ENCODE data around the gene IVNS1ABP. TPM values are rescaled to one million over a fixed set of nuclear protein-coding genes. Genes with fewer than 3 reads are reported as not detected.

Gene IVNS1ABP
- total and polyA plus RNA-seq, 2 experiments from 2014 or later, result 73.5 to 162 TPM

- no peak for TF ChIP-seq REST (IDR thresholded peaks at IDR 0.05; ENCODE audit: unreplicated experiment)
- no peak for TF ChIP-seq CREB1 (CRISPR knock-in tag; IDR thresholded peaks at IDR 0.05; ENCODE audit: low read depth)
- TF ChIP-seq EZH2 (IDR thresholded peaks at IDR 0.05; ENCODE audit: low read depth, unreplicated experiment), result no peak
Measured at GRCh38 chr1:185305419-185305818, 11.6 kb downstream of the IVNS1ABP start (continued).

- Mint-ChIP-seq H3K27ac (no peak overlapping the region), H3K9me3 (no peaks in the 10 kb centered on the region), H3K36me3 (ENCODE audit: low read depth) (peaks cover 84% of the 10 kb centered on the region), H3K4me1 (no peaks in the 10 kb centered on the region), H3K4me3 (no peak overlapping the region), H3K27me3 (ENCODE audit: insufficient read depth, low read depth, poor library complexity) (no peaks in the 10 kb centered on the region)
- Histone ChIP-seq H3K27me3 (ENCODE audit: insufficient read depth) (no peaks in the 10 kb centered on the region), H3F3A (replicated peaks; ENCODE audit: low read depth) (0 out of 2 replicates have a peak, but pooled peaks cover 6% of the 10 kb centered on the region), H3K27ac (ENCODE audit: low read depth) (no peak overlapping the region), H3K4me3 (no peak overlapping the region), H4K20me1 (replicated peaks; ENCODE audit: insufficient read depth) (peaks cover 11% of the 10 kb centered on the region), H2AFZ (no peak overlapping the region), H3K36me3 (ENCODE audit: insufficient read depth) (peaks cover 92% of the 10 kb centered on the region), H3K9me2 (ENCODE audit: insufficient read depth) (no peaks in the 10 kb centered on the region), H3K4me2 (no peak overlapping the region), H3K79me2 (replicated peaks; ENCODE audit: insufficient read depth) (peaks cover 4% of the 10 kb centered on the region), H3K4me1 (ENCODE audit: insufficient read depth) (no peaks in the 10 kb centered on the region)
- no peak for DNase-seq (ENCODE audit: low spot score)
- ATAC-seq, result no peak
- TF ChIP-seq ZNF114 (CRISPR knock-in tag; IDR thresholded peaks at IDR 0.05), result no peak
Measured at GRCh38 chr1:185300152-185300551, 16.9 kb downstream of the IVNS1ABP start.

- no peak overlapping the region for H3K27ac ChIP-seq (ENCODE audit: low read depth)
- Mint-ChIP-seq H3K27me3 (ENCODE audit: insufficient read depth, low read depth, poor library complexity) (no peaks in the 10 kb centered on the region), H3K4me1 (no peaks in the 10 kb centered on the region), H3K36me3 (ENCODE audit: low read depth) (peaks cover 72% of the 10 kb centered on the region), H3K4me3 (no peak overlapping the region), H3K9me3 (no peaks in the 10 kb centered on the region), H3K27ac (no peak overlapping the region)
- no peaks in the 10 kb centered on the region for H3K9me2 ChIP-seq (ENCODE audit: insufficient read depth)
- 0 out of 2 replicates have a peak, but pooled peaks cover 6% of the 10 kb centered on the region for H3F3A ChIP-seq (replicated peaks; ENCODE audit: low read depth)
- no peak overlapping the region for H3K4me2 ChIP-seq
- no peaks in the 10 kb centered on the region for H3K27me3 ChIP-seq (ENCODE audit: insufficient read depth)
- H4K20me1 ChIP-seq (replicated peaks; ENCODE audit: insufficient read depth), result peaks cover 3% of the 10 kb centered on the region; the same call in 1 of the 2 replicates
- DNase-seq (ENCODE audit: low spot score), result no peak
- H3K36me3 ChIP-seq (ENCODE audit: insufficient read depth), result peaks cover 70% of the 10 kb centered on the region
- no peak overlapping the region for H2AFZ ChIP-seq
- H3K4me1 ChIP-seq (ENCODE audit: insufficient read depth), result no peaks in the 10 kb centered on the region
- no peaks in the 10 kb centered on the region; the same call in 1 of the 2 replicates for H3K79me2 ChIP-seq (replicated peaks; ENCODE audit: insufficient read depth)
- H3K4me3 ChIP-seq, result no peak overlapping the region
- no peak for ATAC-seq
- TF ChIP-seq ETS1 (IDR thresholded peaks at IDR 0.05) (no peak), POLR2AphosphoS5 (IDR thresholded peaks at IDR 0.05; ENCODE audit: low read depth) (no peak), ZNF114 (CRISPR knock-in tag; IDR thresholded peaks at IDR 0.05) (no peak), ZNF462 (CRISPR knock-in tag; IDR thresholded peaks at IDR 0.05) (no peak), ZNF331 (CRISPR knock-in tag; IDR thresholded peaks at IDR 0.05; ENCODE audit: low read depth) (no peak), STAT1 (IDR thresholded peaks at IDR 0.05; ENCODE audit: unreplicated experiment) (no peak), JUNB (IDR thresholded peaks at IDR 0.05; ENCODE audit: unreplicated experiment) (no peak)
Measured at GRCh38 chr1:185297982-185298381, 19.1 kb downstream of the IVNS1ABP start.
